Suppressor macrophage (primary cell): ENCODE results near the gene CCS.
"Not testable (repeated sequence)": the region's sequence is repeated elsewhere in the genome, so short reads cannot be mapped to it uniquely, and the experiment has no call there.

Source experiments
- DNase-seq, 4 experiments: peaks; one replicate each; pipeline ENCODE4 v3.0.0-alpha.2; 2020 to 2022

Gene CCS

DNA sequence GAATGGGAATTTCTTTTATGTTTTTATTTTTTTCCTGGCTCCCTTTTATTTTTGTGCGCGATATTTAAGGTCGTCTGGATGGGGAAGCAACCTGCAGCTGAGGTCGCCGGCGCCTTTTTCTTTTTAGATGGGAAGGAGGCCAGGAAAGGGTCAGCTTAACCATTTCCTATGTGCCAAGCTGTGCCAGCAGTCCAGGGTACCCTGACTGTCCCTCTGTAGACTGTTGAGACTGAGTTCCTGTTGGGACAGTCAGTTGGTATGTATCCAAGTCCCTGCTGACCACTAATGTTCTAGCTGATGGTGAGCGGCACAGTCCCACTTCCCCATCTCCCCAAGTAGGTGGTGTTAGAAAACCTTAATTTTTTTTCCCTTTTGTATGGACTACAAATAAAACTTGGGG, 33.9 kb downstream of the CCS start:
- DNase-seq: no peak

DNA sequence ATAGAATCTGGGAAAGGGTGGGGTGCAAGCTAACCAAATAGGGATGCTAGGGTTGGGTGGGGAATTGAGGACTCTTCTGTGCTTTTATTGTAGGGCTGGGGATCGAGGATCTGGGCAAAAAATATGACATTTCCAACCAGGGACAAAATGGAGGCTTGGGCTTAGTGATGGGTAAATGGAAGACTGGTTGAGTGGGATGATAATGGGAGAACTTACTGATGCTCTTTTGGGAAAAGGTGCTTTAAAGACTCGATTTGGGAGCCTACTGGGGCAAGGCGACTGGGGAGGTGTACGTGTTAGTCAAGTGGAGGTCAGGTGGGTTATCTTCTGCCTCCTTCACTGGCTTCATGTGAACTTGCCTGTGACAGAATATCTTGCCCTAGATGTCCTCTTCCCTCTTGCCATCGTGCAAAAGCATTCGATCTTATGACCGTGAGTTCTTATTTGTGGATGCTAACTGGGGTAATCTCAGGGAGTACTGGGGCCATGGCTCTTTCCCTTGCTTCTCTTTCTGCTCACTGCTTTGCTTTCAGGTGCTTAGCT, 35.1 kb downstream of the CCS start:
- no peak for DNase-seq

DNA sequence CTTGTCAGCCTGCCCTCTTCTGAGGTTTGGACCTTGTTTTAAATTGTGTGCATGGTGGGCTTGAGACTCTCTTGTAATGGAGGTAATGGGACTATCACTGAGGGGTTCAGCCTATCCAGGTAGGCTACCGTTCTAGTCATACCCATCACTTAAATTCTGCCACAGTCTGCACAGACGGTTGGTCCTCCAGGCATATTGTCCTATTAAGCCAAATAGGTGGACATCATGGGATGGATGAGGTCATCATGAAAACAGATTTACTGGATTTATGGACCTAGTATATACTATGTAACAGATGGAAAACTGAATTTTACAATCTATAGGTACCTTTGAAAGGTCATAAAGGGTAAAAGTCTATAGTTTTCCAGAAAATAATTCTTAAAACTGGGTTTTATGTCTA, 36.4 kb downstream of the CCS start:
- DNase-seq: no peak

DNA sequence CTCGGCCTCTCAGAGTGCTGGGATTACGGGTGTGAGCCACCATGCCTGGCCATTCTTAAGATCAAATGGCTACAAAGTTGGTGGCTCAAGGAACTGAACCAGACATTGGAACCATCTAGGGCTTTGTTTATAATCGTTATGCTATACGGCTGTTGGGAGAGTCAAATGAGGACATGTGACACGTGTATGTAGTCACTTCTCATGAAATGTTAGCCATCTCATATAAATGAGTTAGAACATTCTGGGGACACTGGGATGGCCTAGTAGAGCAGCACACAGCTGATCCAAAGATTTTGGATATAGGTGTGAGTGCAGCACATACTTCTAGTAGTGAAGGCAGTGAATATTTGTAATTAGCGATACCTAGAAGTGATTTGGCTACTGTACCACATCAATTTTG, 38.9 kb downstream of the CCS start:
- no peak for DNase-seq

DNA sequence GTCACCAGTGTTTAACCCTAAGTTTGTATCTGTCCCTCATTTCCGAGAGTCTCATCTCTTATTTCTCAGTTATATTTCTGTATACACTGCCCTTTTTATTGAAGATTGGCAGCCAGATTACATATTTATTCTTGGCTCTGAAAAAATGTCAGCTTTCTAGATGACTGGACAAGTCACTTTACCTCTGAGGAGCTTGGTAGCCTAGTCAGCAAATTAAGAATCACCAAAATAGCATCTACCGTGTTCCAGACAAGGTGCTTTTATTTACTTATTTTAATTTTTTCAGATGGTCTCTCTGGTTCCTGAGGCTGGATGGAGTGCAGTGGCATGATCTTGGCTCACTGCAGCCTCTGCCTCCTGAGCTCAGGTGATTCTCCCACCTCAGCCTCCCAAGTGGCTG, 40.0 kb downstream of the CCS start:
- DNase-seq: no peak

DNA sequence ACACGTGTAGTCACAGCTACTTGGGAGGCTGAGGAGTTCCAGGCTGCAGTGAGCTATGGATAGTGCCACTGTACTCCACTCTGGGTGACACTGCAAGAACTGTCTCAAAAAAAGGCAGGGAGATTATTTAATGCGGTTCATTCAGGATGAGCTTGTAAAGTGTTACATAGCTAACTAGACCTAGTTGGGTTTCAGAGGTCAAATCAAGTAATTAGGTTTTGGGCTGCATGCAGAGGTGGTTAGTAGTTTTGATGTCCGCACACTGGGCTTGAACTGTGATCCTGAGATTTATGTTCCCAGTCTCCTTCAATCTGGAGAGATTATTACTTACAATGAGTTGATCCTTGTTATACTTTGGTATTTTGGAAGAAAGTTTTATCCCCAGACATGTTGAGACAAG, 43.4 kb downstream of the CCS start:
- no peak for DNase-seq

DNA sequence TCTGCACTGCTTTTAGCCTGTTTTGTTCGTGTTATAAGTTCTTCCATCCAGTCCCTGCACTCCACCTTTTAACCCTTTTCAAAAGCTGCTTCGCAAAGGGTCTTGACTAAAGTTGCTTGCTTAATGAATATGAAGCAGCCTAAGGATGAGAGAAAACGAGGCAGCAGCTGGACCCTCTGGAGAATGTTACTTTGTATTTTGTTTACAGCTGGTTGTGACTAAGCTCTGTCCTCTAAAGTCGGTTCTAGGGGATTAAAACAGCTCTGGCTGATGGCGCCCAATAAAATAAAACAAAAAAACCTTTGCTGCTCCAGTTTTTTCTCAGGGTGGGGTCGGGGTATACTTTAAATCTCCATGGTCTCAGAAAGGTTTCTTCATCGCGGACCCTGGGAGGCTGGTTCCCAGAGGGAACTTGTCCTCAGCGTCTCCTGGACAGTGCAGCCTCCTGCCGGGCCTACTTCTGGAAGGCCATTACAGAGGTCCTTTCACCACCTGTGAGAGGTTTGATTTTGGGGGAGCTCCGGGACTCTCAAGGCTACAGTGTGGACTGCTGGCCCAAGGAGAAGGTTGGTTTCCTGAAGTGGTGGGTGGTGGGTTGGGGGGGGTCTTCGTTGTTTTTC, 44.7 kb downstream of the CCS start:
- no peak for DNase-seq

DNA sequence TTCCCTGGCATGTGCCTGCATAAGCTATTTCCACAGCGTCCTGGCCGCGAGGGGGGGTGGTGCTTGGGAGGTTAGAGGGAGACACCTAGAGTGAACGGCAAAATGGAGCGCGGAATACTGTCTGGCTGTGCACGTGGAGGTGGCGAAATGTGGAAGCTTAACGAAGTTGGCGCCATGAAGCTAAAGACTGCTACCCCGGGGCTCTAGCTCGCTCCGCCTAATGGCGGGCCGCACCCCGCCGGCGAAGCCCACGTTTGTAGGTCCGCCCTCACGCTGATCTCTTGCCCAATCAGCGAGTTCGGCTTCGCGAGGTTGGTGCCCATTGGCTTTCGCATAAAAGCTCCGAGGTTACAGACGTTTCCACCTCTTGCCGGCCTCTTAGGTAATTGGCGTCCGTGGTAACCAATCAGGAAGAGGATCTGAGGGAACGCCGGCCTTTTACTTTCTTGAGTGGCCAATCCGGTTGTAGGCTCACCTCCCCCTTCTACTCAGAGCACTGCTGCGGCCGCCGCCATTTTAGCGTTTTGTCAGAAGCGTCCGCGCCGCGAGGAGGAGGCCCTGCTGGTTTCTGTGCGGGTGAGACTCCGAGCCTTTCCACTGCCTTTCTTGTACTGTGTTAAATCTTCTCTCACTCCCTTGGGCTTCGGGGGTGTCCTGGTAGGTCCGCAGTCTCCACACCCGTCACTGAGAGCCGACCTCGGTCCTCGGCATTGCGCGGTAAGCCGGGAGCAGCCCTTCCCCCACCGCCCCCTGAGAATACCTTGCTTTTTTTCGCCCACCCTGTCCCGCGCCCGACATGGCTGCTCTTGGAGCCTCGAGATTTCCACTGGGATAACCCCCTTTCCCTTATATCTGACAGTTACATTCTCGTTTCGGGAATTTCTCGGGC, 45.4 kb downstream of the CCS start, which contains the start of gene RBM4:
Gene RBM4 (plus strand): TSS at position 527 of the 889 bp plus-strand sequence. CDS start 1,009 bp downstream, outside the sequence.
- peak; percentile 98 to 100 (median 100) for DNase-seq

DNA sequence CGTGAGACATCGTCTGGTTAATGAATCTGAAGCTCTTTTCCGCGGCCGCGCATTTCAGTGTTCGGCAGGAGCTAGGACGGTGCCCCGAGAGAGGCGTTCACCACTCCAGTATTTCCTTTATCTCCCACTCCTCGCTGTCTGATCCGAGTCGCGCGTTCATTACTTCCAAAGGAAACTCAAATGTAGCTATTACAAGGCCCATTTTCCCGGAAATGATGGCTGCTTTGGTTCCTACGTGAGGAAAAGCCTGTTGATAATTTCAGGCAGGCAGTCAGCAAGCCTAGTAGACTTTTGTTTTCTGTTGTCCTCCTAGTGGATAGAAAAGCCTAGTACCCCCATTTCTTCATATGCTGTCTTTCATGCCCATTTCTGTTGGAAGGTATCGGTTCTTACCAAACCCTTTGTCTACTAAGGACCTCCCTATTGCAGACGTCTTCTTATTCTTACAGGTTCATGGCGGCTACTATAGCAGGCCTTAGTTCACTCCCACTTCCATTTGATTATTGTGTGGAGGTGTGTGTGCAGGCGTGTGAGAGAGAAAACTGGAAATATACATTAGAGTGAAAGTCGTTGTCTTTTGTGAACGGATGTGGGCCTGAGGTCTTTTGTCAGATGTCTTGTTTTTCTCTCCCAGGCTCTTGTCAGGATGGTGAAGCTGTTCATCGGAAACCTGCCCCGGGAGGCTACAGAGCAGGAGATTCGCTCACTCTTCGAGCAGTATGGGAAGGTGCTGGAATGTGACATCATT, 46.3 kb downstream of the CCS start:
- DNase-seq: peak; percentile 35 to 52 (median 41)

DNA sequence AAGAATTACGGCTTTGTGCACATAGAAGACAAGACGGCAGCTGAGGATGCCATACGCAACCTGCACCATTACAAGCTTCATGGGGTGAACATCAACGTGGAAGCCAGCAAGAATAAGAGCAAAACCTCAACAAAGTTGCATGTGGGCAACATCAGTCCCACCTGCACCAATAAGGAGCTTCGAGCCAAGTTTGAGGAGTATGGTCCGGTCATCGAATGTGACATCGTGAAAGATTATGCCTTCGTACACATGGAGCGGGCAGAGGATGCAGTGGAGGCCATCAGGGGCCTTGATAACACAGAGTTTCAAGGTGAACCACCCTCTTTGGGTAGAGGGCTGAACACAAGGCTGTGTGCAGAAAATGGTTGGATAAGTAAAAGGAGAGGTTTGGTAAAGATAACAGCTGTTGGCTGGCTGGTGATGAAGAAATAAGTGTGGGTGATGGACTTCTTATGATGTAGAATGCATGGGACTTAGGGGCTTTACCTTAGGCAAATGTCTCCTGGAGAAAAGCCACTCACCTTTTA, 46.9 kb downstream of the CCS start:
- DNase-seq: not testable (repeated sequence)

DNA sequence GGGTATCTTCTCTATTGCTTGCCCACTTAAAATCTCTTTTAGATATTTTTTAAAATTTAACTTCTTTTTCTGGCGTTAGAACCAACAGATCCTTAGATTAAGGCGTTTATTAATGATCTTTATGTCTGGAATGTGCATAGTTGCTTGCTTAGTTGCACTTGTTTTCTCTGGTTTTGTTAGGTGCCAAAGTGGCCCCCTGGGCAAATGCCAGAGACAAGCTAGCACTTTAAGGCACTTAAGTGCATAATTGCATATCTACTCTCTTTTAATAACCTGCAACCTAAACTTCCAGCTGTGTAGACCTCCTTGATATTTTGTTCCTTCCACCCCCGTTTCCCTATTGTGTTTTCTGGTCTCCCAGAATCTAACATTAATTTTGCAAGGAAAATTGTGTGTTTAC, 48.8 kb downstream of the CCS start:
- no peak for DNase-seq

DNA sequence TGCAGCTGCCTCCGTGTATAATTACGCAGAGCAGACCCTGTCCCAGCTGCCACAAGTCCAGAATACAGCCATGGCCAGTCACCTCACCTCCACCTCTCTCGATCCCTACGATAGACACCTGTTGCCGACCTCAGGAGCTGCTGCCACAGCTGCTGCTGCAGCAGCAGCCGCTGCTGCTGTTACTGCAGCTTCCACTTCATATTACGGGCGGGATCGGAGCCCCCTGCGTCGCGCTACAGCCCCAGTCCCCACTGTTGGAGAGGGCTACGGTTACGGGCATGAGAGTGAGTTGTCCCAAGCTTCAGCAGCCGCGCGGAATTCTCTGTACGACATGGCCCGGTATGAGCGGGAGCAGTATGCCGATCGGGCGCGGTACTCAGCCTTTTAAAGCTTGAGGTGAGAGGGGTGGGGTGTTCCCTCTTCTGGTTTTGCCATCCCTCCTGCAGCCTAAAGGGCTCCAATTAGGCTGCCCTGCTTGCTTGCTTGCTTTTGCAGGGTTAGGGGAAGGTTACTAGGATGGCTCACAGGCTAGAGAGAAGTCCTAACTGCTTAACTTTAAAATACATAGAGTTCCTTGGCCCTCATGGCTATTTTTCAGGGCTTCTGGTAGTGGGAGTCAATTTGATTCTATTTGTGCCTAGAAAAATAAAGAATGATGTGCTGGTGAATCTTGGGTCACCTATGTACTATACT, 50.9 kb downstream of the CCS start:
- DNase-seq: no peak

DNA sequence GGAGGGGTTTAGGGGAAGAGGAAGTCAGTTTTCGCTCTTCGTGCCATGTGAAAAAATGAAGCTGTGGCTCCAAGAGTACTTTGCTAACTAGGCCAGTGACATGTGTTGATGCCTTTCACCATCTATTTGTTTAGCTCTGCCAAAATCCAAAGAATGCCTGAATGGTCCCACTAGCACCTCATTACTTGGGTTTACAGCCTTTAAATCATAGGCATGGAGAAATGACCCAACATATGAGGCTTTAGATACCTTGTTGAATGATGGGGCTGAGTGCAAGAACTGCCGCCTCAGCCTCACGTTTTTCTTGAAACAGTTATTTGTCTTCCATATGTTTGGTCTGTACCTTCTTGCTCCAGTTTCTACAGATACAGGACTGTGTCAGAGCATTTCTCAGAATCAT, 53.8 kb downstream of the CCS start:
- DNase-seq: peak in 3 of 4 experiments; percentile 17 to 38 (median 17)

DNA sequence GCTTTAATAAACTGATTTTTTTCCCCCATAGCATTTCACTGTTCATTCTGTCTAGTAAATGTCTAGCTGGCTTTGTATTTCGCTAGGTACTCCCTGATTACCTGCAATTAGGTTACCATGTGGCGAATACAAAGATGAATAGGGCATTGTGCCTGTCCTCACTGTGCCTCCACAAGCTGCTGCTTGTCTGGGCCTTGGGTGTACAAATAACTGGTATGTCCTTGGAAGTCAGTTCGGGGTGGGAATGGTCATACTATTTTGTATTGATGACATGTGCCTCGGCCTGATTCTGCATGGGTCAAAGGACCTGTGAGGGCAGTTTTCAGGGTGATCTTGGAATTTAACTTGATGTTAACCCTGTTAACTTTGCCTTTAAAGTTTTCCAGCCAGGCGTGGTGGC, 56.9 kb downstream of the CCS start:
- DNase-seq: no peak

DNA sequence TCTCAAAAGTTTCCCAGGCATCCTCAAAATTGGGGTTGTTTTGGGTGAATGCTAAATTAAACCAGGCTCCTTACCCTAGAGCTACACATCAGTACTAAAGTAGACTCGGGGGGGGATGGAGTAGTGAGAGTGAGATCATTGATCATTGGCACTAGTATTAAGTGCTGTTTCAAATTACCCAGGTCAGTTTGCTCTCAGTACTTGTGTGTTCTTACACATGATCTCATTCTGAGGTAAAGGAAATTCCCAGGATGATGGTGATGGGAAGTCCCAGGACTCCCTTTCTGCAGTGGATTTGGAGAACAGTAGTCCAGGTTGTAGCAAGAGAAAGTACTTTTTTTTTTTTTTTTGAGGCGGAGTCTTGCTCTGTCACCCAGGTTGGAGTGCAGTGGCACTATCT, 58.0 kb downstream of the CCS start:
- DNase-seq: no peak

DNA sequence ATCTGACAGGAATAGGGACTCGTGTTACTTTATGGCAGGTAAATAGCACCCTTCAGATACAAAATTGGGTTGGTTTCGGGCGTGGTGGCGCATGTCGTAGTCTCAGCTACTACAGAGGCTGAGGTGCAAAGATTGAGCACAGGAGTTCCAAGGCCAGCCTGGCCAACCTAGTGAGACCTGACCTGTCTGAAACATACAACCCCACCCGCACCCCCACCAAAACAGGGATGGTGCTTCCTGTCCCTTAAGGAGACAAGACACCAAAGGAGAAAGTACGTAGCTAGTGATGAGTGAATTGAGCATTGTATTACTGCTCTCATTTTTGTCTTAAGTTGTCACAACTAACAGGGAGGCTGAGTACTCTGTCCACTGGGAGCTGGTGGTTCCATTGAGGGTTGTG, 59.7 kb downstream of the CCS start:
- DNase-seq: no peak

DNA sequence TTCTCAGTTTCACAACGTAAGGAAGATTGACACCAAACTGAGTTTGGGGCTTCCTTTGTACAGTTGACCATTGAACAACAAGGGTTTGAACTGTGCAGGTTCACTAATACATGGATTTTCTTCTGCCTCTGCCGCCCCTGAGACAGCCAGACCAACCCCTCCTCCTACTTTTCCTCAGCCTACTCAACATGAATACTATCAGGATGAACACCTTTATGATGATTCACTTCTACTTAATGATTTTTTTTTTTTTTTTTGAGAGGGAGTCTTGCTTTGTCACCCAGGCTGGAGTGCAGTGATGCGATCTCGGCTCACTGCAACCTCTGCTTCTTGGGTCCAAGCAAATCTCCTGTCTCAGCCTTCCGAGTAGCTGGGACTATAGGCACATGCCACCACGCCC, 60.1 kb downstream of the CCS start:
- DNase-seq: no peak
